Measurements from ENCODE around the gene CD276. TPM values are rescaled to one million over a fixed set of nuclear protein-coding genes. Genes with fewer than 3 reads are reported as not detected.

The CD276 gene
- total RNA-seq = 21.9 and 82.4 TPM in 2 replicates

DNA sequence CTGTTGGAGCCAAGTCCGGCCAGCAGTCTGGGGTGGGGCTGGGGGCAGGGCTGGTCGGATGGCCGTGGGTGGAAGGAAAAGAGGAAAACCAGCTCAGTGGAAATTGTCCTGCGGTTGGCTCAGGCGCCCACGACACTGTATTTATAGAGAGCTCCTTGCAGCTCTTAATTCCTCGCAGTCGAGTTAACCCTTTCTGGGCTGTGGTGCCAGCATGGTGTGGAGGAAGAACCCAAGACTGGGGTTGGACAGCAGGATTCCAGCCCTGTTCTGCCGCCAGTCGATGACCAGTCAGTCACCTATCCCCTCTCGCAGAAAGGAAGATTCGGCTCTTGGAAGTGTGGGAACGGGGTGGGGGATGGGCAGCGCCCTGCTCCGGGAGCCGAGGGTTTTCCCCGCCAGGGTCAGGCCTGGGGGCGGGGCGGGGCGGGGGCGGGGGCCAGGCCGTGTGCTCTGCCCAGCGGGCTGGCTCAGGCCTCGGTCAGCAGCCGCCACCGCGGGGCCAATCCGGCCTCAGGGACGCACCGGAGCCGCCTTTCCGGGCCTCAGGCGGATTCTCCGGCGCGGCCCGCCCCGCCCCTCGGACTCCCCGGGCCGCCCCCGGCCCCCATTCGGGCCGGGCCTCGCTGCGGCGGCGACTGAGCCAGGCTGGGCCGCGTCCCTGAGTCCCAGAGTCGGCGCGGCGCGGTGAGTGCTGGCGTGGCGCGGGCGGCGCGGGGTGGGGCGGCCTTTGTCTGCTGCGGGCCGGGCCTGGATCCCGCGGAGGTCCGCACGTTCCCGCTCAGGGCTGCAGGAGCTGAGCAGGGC, at the start of gene CD276:
CD276 (plus strand) TSS at position 607 of the 804 bp plus-strand sequence. CDS start 15,257 bp downstream, outside the sequence.

GRCh38 chr15:73753250-73754130, 69.3 kb downstream of the CD276 start, which contains the start of gene INSYN1:
TSS of gene INSYN1 (minus strand) at chr15:73753351. CDS start at chr15:73751130, 2,221 bp downstream.

Other genes with a start within 250 kb of the CD276 start
- not detected in 2 replicates for gene REC114, start 241.2 kb upstream of the CD276 start, total RNA-seq
- gene NPTN, start 51.0 kb upstream of the CD276 start, total RNA-seq = 48.7 and 118 TPM in 2 replicates
- 0.13 and 0.16 TPM in 2 replicates for gene INSYN1, start 69.0 kb downstream of the CD276 start, total RNA-seq
- gene TBC1D21, start 189.2 kb downstream of the CD276 start, total RNA-seq = not detected in 2 replicates
- 0.63 and 0.65 TPM in 2 replicates for gene LOXL1, start 242.1 kb downstream of the CD276 start, total RNA-seq